ENCODE results near the gene OR9Q1. TPM values are rescaled to one million over a fixed set of nuclear protein-coding genes. Genes with fewer than 3 reads are reported as not detected.

The OR9Q1 gene
- total and polyA plus RNA-seq, 2 of the 8 experiments (the other 6 are each of a cell fraction or from before 2014, with no cell fraction given), result not detected

GRCh38 chr11:58043379-58043778 is 19.7 kb downstream of the OR9Q1 start:
- Histone ChIP-seq H2BK20ac (ENCODE audit: low read length) (no peak overlapping the region), H3K36me3 (ENCODE audit: control insufficient read depth in 2 of 4, insufficient read depth in 4 of 4, low read length in 3 of 4) (no peaks in the 10 kb centered on the region), H3K56ac (replicated peaks; ENCODE audit: insufficient read length, low read depth, low read length) (no peak overlapping the region), H2AK5ac (ENCODE audit: low read depth, low read length) (no peak overlapping the region), H3K9me3 (ENCODE audit: insufficient read depth in 2 of 2, low read depth in 1 of 2, low read length in 1 of 2) (0 out of 4 replicates have a peak, but pooled peaks cover 0 to 2% of the 10 kb centered on the region in 2 experiments), H4K20me1 (replicated peaks in 1 of 2; ENCODE audit: control insufficient read depth in 1 of 2, insufficient read depth in 2 of 2, low read length in 2 of 2) (no peaks in the 10 kb centered on the region), H3K79me2 (ENCODE audit: control insufficient read depth in 1 of 2, insufficient read depth in 2 of 2, low read length in 2 of 2) (no peaks in the 10 kb centered on the region), H3K14ac (ENCODE audit: insufficient read length) (no peak overlapping the region), H2BK12ac (ENCODE audit: low read depth, low read length) (no peak overlapping the region), H3K23me2 (ENCODE audit: low read depth, low read length) (no peaks in the 10 kb centered on the region), H2BK120ac (replicated peaks; ENCODE audit: low read depth, low read length) (no peak overlapping the region), H2AFZ (ENCODE audit: low read length) (no peak overlapping the region), H3K23ac (ENCODE audit: insufficient read length) (no peak overlapping the region), H4K91ac (replicated peaks; ENCODE audit: insufficient read length, low read length) (no peak overlapping the region), H3K79me1 (ENCODE audit: low read depth, low read length) (no peaks in the 10 kb centered on the region), H2BK15ac (ENCODE audit: low read length) (no peak overlapping the region), H3K4me3 (ENCODE audit: extremely low read depth in 1 of 4, insufficient read depth in 2 of 4, low read depth in 3 of 4, low read length in 4 of 4) (no peak overlapping the region), H4K8ac (ENCODE audit: extremely low read depth, insufficient read depth, low read length) (no peak overlapping the region), H3K4me1 (replicated peaks in 1 of 4; ENCODE audit: control insufficient read depth in 3 of 4, insufficient read depth in 4 of 4, low read length in 3 of 4) (no peaks in the 10 kb centered on the region), H3K9ac (replicated peaks in 1 of 4; ENCODE audit: extremely low read depth in 1 of 4, low read depth in 3 of 4, low read length in 3 of 4) (no peak overlapping the region), H3K27ac (ENCODE audit: low read depth, low read length) (no peak overlapping the region), H3K4me2 (ENCODE audit: insufficient read depth in 1 of 2, low read depth in 2 of 2, low read length in 2 of 2) (no peak overlapping the region), H4K5ac (ENCODE audit: insufficient read length, low read depth, low read length) (no peak overlapping the region), H3K27me3 (replicated peaks in 1 of 4; ENCODE audit: control insufficient read depth in 3 of 4, extremely low read depth in 1 of 4, insufficient read depth in 3 of 4, low read length in 3 of 4) (no peaks in the 10 kb centered on the region), H3K18ac (ENCODE audit: extremely low read depth, low read length) (no peak overlapping the region), H2BK5ac (ENCODE audit: low read depth, low read length) (no peak overlapping the region), H3K4ac (replicated peaks; ENCODE audit: insufficient read length, low read depth, low read length) (no peak overlapping the region)
- 88% methylated on average over 2 of the region's 2 CpGs; no CpG with 5 or more reads in 1 of the 2 experiments for WGBS, 2 experiments (ENCODE audit: extremely low coverage in 1 of 2, insufficient coverage in 1 of 2, insufficient read length in 1 of 2, insufficient replicate concordance in 2 of 2, low coverage in 1 of 2, low lambda C conversion rate in 2 of 2, missing lambda C conversion rate in 1 of 2)
- CTCF ChIA-PET (ENCODE audit: partially characterized antibody), result no interaction called here
- FAIRE-seq, result no peak
- POLR2A ChIA-PET (ENCODE audit: partially characterized antibody), result no interaction called here
- no peak for DNase-seq (ENCODE audit: low read depth in 1 of 2, low spot score in 2 of 2)
- TF ChIP-seq CEBPB (IDR thresholded peaks at IDR 0.05; ENCODE audit: low read depth, low read length) (no peak), RAD21 (IDR thresholded peaks at IDR 0.05 in 1 of 2, conservative IDR thresholded peaks at IDR 0.05 in 1 of 2; ENCODE audit: low read depth in 2 of 2, low read length in 2 of 2) (no peak), CBX8 (IDR thresholded peaks at IDR 0.05; ENCODE audit: borderline replicate concordance, low read depth, low read length) (no peak), KDM1A (IDR thresholded peaks at IDR 0.05; ENCODE audit: borderline replicate concordance, low read length) (no peak), EGR1 (IDR thresholded peaks at IDR 0.05; ENCODE audit: borderline replicate concordance, low read depth, low read length) (no peak), ATF2 (IDR thresholded peaks at IDR 0.05; ENCODE audit: low read length) (no peak), GABPA (IDR thresholded peaks at IDR 0.05; ENCODE audit: borderline replicate concordance, insufficient read depth, low read length) (no peak), NRF1 (IDR thresholded peaks at IDR 0.05; ENCODE audit: low read depth, low read length) (no peak), BACH1 (IDR thresholded peaks at IDR 0.05; ENCODE audit: low read length) (no peak), ZNF274 (IDR thresholded peaks at IDR 0.05; ENCODE audit: borderline replicate concordance, extremely low read depth, low read length) (no peak), SAP30 (IDR thresholded peaks at IDR 0.05; ENCODE audit: insufficient read depth, insufficient replicate concordance, low read length) (no peak), TBP (IDR thresholded peaks at IDR 0.05; ENCODE audit: low read depth, low read length) (no peak)
